Neural cell (in vitro differentiated cells): ENCODE data around the gene MEPCE.

Experiments used
- CTCF ChIP-seq: fragments of 450-650 bp; IDR thresholded peaks from 2 replicates; pipeline ENCODE4 v1.5.1; 2014; ENCODE audit warnings: antibody characterized with exemption, mild to moderate bottlenecking, moderate library complexity; ENCODE audit not compliant: poor library complexity, severe bottlenecking
- EP300 ChIP-seq: fragments of 450-650 bp; conservative IDR thresholded peaks from 2 replicates; pipeline ENCODE4 v1.6.1; 2014; ENCODE audit warnings: antibody characterized with exemption, mild to moderate bottlenecking, moderate library complexity; ENCODE audit not compliant: poor library complexity, severe bottlenecking
- TAF1 ChIP-seq: IDR thresholded peaks from 2 replicates; pipeline ENCODE4 v1.6.1; 2012; ENCODE audit warnings: low read depth
- TF ChIP-seq, protein P1 (sequence below): IDR thresholded peaks from 2 replicates; pipeline ENCODE4 v1.6.1; 2012; ENCODE audit warnings: borderline replicate concordance

DNA sequence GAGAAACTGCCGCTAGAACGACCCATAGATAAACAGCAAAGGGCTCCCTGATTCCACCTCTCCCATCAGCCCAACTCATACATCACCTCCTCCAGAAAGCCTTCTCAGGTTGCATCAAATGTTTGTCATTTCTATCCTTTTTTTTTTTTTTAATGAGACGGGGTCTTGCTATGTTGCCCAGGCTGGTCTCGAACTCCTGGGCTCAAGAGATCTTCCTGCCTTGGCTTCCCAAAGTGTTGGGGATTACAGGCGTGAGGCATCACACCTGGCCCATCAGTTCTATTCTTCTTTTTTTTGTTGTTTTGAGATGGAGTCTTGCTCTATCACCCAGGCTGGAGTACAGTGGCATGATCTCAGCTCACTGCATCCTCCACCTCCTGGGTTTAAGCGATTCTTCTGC lies 27.4 kb downstream of the MEPCE start:
- TF ChIP-seq EP300 (no peak), CTCF (no peak), TAF1 (no peak)
- TF ChIP-seq, protein P1, sequence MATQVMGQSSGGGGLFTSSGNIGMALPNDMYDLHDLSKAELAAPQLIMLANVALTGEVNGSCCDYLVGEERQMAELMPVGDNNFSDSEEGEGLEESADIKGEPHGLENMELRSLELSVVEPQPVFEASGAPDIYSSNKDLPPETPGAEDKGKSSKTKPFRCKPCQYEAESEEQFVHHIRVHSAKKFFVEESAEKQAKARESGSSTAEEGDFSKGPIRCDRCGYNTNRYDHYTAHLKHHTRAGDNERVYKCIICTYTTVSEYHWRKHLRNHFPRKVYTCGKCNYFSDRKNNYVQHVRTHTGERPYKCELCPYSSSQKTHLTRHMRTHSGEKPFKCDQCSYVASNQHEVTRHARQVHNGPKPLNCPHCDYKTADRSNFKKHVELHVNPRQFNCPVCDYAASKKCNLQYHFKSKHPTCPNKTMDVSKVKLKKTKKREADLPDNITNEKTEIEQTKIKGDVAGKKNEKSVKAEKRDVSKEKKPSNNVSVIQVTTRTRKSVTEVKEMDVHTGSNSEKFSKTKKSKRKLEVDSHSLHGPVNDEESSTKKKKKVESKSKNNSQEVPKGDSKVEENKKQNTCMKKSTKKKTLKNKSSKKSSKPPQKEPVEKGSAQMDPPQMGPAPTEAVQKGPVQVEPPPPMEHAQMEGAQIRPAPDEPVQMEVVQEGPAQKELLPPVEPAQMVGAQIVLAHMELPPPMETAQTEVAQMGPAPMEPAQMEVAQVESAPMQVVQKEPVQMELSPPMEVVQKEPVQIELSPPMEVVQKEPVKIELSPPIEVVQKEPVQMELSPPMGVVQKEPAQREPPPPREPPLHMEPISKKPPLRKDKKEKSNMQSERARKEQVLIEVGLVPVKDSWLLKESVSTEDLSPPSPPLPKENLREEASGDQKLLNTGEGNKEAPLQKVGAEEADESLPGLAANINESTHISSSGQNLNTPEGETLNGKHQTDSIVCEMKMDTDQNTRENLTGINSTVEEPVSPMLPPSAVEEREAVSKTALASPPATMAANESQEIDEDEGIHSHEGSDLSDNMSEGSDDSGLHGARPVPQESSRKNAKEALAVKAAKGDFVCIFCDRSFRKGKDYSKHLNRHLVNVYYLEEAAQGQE = no peak
